Right lobe of liver (tissue), 4 donors: ENCODE results near the gene LHPP.

Source experiments
- POLR2A ChIP-seq: fragments of 450-650 bp; IDR thresholded peaks from one replicate; pipeline ENCODE4 v1.6.1; 2017; ENCODE audit warnings: antibody characterized with exemption, mild to moderate bottlenecking
- TF ChIP-seq, protein P1 (sequence below), 4 donors: fragments of 200-600 bp in 3 of 4; fragments of 450-650 bp in 1 of 4; IDR thresholded peaks; one replicate each; pipeline versions ENCODE4 v1.5.1 to v1.8.0; 2016 to 2022; ENCODE audit warnings: antibody characterized with exemption in 4 of 4, mild to moderate bottlenecking in 2 of 4
- donor health status: DM: no; HTN: no; CAD: no.
- donor health status: DM: no; HTN: no; CAD: no.
- donor health status: DM: no; HTN: yes; CAD: no.

DNA sequence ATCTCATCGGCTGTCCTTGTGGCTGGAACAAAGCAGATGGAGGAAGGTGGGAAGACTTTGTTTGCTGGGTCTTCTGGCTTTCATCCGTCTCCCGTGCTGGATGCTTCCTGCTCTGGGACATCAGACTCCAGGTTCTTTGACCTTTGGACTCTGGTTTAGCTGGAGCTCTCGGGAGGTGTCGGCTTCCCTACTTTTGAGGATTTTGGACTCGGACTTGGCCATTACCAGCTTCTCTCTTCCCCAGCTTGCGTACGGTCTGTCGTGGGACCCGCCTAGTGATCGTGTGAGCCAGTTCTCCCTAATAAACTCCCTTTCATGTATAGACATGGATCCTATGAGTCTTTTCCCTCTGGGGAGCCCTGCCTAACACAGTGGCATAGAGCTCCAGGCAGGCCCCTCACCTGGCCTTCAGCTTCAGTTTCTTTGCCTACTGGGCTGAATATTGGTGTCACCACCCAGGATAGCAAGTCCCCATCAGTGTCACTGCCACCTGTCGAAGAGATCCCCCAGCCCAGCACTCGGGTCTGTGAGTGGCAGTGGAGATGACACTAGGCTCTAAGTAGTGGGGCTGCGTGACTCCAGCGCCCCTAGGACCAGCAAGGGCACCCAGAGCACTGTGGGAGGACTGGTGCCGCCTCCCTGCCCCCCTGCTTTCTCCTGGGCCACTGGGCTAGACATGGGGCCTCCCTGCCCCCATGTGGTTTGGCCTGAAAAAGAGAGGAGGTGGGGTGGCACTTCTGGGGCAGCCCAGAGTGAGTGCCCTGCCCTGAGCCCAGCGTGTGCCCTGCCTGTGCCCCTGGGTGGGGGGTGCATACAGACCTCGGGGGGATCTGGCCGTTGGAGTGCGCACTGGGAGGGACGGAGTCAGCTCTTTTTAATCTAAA lies 135.6 kb downstream of the LHPP start:
- TF ChIP-seq, protein P1, sequence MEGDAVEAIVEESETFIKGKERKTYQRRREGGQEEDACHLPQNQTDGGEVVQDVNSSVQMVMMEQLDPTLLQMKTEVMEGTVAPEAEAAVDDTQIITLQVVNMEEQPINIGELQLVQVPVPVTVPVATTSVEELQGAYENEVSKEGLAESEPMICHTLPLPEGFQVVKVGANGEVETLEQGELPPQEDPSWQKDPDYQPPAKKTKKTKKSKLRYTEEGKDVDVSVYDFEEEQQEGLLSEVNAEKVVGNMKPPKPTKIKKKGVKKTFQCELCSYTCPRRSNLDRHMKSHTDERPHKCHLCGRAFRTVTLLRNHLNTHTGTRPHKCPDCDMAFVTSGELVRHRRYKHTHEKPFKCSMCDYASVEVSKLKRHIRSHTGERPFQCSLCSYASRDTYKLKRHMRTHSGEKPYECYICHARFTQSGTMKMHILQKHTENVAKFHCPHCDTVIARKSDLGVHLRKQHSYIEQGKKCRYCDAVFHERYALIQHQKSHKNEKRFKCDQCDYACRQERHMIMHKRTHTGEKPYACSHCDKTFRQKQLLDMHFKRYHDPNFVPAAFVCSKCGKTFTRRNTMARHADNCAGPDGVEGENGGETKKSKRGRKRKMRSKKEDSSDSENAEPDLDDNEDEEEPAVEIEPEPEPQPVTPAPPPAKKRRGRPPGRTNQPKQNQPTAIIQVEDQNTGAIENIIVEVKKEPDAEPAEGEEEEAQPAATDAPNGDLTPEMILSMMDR (IDR thresholded peaks at IDR 0.05) = no peak
- TF ChIP-seq POLR2A = no peak
